Activated CD8-positive, alpha-beta memory T cell treated with anti-CD3 and anti-CD28 coated beads for 48 hours (primary cell): Measurements from ENCODE around the gene IL23R.

ENCODE experiments used
- DNase-seq, 3 experiments: peaks; one replicate each; pipeline ENCODE4 v3.0.0-alpha.2; 2020; ENCODE audit warnings: low read depth in 2 of 3, low spot score in 2 of 3

The IL23R gene

DNA sequence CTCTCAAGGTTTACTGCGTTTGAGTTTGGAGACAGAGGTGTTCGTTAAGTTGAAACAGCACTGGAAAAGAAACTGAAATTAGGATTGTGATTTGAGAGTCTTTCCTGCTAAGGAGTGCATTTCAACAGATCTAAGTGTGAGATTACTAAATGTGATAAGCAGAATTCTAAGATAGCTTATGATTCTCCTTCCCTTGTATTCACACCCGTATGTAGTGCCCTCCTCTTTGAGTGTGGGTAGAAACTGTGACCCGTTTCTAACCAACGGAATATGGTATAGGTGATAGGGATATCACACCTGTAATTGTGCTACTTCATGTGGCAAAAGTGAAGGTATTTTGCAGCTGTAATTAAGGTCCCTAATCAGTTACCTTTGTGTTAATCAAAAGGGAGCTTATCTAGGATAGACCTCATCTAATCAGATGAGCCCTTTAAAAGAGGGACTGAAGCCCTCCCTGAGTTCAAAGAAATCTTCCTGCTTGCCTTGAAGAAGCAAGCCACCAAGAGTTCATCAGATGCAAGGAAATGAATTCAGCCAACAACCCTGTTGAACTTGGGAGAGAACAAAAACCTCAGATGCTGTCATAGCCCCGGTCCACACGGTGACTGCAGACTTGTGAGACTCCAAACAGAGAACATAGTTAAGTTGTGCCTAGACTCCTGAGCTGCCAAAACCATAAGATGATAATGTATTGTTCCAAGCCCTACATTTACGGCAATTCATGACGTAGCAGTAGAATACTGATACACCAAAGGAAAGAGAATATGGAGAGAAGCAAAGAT is 128.8 kb downstream of the IL23R start:
- DNase-seq, result no peak

DNA sequence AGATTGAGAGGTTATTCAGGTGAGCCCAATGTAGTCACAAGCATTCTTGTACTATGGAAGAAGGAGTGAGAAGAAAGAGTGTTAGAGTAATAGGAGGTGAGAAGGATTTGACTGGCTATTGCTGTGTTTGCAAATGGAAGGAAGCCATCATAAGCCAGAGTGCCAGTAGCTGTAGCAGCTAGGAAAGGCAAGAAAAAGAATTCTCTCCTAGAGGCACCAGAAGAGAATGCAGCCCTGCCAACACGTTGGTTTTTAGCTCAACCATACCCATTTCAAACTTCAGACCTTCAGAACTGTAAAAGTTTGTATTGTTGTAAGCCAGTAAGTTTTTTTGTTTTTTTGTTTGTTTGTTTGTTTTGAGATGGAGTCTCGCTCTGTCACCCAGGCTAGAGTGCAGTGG is 132.5 kb downstream of the IL23R start:
- no peak for DNase-seq

- no peak for DNase-seq
These were observed 133.0 kb downstream of the IL23R start for GRCh38 chr1:67299296-67299695.

GRCh38 chr1:67300561-67300960 is 134.3 kb downstream of the IL23R start:
- no peak for DNase-seq

GRCh38 chr1:67304023-67304422 is 137.8 kb downstream of the IL23R start:
- DNase-seq, result no peak

DNA sequence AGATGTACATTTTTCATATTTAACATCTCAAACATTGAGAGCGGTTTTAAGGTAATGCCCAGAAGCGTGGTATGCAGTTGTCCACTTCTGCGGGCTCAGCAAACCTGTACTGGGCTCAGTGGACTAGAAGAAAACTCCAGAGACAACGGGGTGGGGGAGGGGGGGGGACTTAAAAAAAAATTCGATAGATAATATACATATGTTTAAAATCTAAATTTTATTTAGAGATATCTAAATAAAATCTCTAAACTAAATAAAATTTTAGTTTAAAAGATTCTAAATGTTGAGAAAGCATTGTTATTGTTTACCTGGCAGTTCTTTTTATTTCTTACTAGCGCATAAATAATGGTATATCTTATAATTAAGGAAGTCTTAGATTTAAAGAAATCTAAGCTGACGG is 140.3 kb downstream of the IL23R start:
- DNase-seq, result no peak

DNA sequence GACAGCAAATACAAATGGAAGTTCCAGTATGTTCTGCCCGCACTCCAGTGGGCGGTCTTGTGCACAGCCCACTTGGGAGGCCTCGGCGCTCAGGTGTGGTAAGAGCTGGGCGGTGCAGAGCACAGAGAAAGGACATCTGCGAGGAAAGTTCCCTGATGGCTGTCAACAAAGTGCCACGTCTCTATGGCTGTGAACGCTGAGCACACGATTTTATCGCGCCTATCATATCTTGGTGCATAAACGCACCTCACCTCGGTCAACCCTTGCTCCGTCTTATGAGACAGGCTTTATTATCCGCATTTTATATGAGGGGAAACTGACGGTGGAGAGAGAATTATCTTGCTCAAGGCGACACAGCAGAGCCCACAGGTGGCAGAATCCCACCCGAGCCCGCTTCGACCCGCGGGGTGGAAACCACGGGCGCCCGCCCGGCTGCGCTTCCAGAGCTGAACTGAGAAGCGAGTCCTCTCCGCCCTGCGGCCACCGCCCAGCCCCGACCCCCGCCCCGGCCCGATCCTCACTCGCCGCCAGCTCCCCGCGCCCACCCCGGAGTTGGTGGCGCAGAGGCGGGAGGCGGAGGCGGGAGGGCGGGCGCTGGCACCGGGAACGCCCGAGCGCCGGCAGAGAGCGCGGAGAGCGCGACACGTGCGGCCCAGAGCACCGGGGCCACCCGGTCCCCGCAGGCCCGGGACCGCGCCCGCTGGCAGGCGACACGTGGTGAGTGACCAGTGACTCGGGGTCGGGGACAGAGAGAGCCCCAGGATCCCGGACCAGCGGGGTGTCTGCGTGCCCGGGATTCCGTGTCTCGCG is 141.2 kb downstream of the IL23R start, which contains the start of gene IL12RB2:
IL12RB2 (plus strand) TSS at position 623 of the 810 bp plus-strand sequence. CDS start 12,496 bp downstream, outside the sequence.
- peak in 2 of 3 experiments; percentile 29 to 33 for DNase-seq

GRCh38 chr1:67308136-67308535 is 141.9 kb downstream of the IL23R start:
- DNase-seq, result no peak
